Measurements from ENCODE around the gene GRIK2. TPM values are rescaled to one million over a fixed set of nuclear protein-coding genes. Genes with fewer than 3 reads are reported as not detected.

Gene GRIK2
- total RNA-seq, 2 experiments from 2014 or later = not detected

DNA sequence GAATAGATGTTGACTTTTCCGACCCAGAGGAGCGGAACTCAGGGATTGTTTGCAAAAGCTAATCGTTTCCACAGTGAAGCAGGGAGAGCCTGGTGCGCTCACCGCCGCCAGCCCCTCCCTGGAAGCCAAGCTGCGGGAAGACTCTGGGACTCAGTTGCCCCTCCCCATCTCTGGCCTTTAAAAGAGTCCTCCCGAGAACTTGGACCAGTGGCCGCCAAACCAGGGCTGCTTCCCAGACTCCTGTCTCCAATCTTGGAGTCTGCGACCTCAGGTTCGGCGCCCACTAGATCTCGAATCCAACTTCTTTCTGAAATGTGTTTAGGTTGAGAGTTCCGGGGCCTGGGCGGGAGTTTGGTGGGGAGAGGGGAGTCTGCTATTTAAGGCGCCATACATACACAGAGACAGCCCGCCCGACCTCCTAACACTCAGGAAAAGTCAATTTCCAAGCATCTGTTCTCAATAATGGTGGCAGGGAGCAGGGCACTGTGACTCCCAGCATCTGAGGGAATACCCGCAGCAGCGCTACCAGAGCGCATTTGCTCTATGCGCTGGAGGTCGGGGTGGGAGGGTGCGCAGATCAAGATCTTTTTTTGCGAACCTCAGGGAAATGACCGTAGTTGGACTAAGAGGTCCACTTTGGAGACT lies 800 bp upstream of the GRIK2 start:
- no peak overlapping the region for H3K4me3 Mint-ChIP-seq
- no peaks in the 10 kb centered on the region for H3K4me1 Mint-ChIP-seq (ENCODE audit: low read depth)
- POLR2A ChIA-PET = no interaction called here
- DNase-seq = no peak
- H3K9me3 Mint-ChIP-seq = no peaks in the 10 kb centered on the region
- H3K36me3 Mint-ChIP-seq = no peaks in the 10 kb centered on the region
- H3K27me3 Mint-ChIP-seq = peaks cover 30% of the 10 kb centered on the region
- CTCF ChIA-PET = no interaction called here
- intact Hi-C loops (cut with micrococcal nuclease) = no loop called here
- no peak overlapping the region for H3K27ac Mint-ChIP-seq

DNA sequence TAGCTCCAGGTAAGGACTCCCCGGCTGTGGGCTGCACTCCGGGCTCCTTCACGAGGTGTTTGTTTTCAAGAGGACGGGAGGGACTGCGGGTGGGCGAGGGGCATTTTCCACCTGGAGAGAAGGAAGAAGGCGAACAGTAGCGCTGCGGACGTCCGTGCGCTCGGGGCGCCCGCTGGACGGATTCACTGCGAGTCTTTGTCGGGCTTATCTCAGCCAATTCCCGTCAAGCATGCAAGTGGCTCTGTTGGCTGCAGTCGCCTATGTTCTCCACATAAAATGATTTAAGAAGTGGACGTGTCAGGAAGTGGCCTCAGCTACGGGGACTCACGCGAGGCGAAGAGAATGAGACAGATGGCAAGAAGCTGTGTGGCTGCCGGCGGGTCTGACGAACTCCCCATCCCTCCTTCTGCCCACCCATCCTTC lies 332 bp downstream of the GRIK2 start:
- Mint-ChIP-seq H3K4me1 (ENCODE audit: low read depth) (no peaks in the 10 kb centered on the region), H3K9me3 (peaks cover 4% of the 10 kb centered on the region), H3K4me3 (no peak overlapping the region), H3K27me3 (peaks cover 38% of the 10 kb centered on the region), H3K36me3 (peaks cover 3% of the 10 kb centered on the region), H3K27ac (no peak overlapping the region)
- no peak for DNase-seq
- intact Hi-C loops (cut with micrococcal nuclease) = no loop called here
- ChIA-PET POLR2A (no interaction called here), CTCF (no interaction called here)

DNA sequence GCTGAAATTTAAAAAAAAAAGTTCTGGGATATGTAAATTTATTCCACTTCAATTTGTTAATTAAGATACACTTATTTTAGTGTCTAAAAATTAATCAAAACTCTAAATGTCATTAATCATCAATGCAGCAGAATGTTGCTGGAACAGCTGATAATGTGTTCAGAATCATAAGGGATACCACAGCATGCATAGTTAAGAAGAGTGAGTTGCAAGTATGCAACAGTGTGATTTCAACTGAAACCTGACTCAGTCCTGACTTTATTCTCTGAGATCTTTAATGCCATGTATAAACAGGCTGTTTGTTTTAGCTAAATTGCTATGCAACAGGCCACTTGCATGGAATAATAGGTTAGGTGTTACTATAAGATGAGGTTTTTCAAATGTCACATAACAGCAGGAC lies 1.4 kb downstream of the GRIK2 start:
- H3K4me3 Mint-ChIP-seq = no peak overlapping the region
- H3K27ac Mint-ChIP-seq = no peak overlapping the region
- no peaks in the 10 kb centered on the region for H3K4me1 Mint-ChIP-seq (ENCODE audit: low read depth)
- peaks cover 4% of the 10 kb centered on the region for H3K9me3 Mint-ChIP-seq
- intact Hi-C loops (cut with micrococcal nuclease) = no loop called here
- H3K36me3 Mint-ChIP-seq = peaks cover 3% of the 10 kb centered on the region
- CTCF ChIA-PET = no interaction called here
- peaks cover 45% of the 10 kb centered on the region for H3K27me3 Mint-ChIP-seq
- POLR2A ChIA-PET = no interaction called here
- no peak for DNase-seq

DNA sequence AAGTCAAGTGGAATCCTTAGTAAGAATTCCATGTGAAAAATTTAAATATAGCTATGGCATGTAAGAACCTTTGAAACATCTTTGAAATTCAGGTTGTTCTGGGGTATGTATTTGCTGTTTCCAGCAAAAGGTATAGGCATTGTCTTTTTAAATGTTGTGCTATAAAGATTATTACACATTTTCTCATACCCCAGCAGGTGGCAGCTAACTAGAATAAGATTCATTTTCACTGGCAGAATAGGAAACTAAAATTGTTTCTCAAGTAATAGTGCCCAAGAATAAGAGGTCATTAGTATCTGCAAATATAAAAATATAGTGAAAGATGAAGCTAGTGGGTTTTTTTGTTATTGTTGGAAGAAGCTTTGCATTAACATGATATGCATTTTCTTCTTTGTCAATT lies 1.8 kb downstream of the GRIK2 start:
- ChIA-PET POLR2A (no interaction called here), CTCF (no interaction called here)
- no peak for DNase-seq
- intact Hi-C loops (cut with micrococcal nuclease) = no loop called here
- Mint-ChIP-seq H3K27ac (no peak overlapping the region), H3K27me3 (peaks cover 49% of the 10 kb centered on the region), H3K9me3 (peaks cover 4% of the 10 kb centered on the region), H3K4me1 (ENCODE audit: low read depth) (no peaks in the 10 kb centered on the region), H3K4me3 (no peak overlapping the region), H3K36me3 (peaks cover 3% of the 10 kb centered on the region)

DNA sequence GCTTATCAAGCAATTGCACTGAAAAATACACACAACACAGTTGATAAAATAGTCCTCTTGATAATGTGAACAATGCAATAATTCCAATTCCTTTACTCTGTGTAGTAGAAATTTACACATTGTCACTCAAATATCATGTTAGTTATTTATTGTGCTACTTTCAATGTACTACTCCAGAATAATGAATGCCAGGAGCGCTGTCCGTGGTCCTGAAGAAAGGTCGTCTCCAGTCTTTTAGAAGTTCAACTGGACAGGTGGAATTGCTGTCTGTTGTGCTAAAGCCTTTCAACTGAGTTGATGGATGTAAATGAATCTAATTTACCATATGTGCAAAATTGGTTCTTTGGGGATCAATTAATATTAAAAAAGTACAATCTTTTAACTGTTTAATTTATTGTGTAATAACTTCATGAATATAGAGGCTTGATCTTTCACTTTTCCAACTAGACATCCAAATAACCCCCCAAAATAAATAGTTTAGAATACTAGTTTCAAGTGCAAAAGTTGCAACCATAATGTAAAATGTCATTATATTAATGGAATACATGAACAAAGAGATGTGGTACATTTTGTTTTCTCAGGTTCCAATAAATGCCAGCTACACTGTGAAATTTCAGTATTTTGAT lies 3.2 kb downstream of the GRIK2 start:
- H3K9me3 Mint-ChIP-seq = peaks cover 4% of the 10 kb centered on the region
- intact Hi-C loops (cut with micrococcal nuclease) = no loop called here
- H3K4me1 Mint-ChIP-seq (ENCODE audit: low read depth) = no peaks in the 10 kb centered on the region
- no peak overlapping the region for H3K4me3 Mint-ChIP-seq
- peak; percentile 45 for DNase-seq
- no peak overlapping the region for H3K27ac Mint-ChIP-seq
- CTCF ChIA-PET = no interaction called here
- peaks cover 54% of the 10 kb centered on the region for H3K27me3 Mint-ChIP-seq
- H3K36me3 Mint-ChIP-seq = peaks cover 3% of the 10 kb centered on the region
- POLR2A ChIA-PET = no interaction called here

DNA sequence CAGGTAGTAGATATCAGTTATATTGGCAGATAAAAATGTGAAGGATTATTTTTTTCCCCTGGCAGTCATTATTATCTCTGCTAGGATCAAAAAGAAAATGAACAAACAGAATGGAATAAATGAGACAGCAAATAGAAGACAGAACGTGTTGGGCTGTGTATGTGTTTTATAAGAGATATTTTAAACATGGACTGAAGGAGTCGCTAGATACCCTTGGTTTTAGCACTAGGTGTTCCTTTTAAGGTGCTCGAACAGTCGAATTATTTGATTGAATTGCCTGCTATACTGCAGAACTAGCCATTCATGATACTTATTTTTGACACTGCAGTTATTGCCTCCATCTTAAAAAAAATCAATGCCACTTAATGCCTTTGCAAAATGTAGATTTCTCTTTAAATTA lies 3.7 kb downstream of the GRIK2 start:
- intact Hi-C loops (cut with micrococcal nuclease) = no loop called here
- Mint-ChIP-seq H3K9me3 (peaks cover 4% of the 10 kb centered on the region), H3K4me3 (no peak overlapping the region), H3K4me1 (ENCODE audit: low read depth) (no peaks in the 10 kb centered on the region), H3K27me3 (peaks cover 54% of the 10 kb centered on the region), H3K36me3 (peaks cover 3% of the 10 kb centered on the region), H3K27ac (no peak overlapping the region)
- ChIA-PET CTCF (no interaction called here), POLR2A (no interaction called here)
- no peak for DNase-seq

DNA sequence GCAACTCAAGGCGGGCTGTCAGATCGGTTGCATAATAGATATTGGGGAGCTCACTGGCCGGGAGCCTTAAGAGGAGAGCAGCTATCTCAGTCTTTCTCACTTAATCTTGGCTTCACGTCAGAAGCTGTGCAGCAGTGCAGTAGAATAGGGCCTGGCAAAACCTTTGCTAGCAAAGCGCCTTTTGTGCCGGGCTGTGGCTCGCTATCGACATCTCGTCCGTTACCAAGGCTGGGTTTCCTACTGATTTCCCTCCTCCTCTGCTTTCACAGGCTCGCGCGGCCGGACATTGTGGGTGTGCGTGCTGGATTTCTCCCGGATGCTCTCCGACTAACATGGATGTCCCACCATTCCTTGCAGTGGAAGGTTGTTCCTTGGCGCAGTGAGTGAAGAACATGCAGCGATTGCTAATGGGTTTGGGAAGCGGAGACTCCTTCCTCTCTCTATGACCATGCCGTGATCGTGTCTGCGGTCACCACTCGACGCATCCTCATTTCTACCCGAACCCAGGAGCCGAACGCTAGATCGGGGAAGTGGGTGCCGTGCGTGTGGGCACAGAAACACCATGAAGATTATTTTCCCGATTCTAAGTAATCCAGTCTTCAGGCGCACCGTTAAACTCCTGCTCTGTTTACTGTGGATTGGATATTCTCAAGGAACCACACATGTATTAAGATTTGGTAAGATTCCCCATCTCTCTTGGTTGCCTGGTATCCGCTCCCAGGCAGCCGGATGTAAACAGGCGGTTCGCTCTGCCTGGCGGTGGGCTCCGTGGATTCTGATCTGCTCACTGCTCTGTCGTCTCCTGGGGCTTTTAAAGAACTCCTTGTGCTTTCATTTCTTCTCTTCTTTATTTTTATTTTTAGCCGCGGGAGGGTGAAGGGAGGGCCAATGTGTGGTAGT lies 5.5 kb downstream of the GRIK2 start:
- H3K4me3 Mint-ChIP-seq = no peak overlapping the region
- POLR2A ChIA-PET = no interaction called here
- CTCF ChIA-PET = no interaction called here

DNA sequence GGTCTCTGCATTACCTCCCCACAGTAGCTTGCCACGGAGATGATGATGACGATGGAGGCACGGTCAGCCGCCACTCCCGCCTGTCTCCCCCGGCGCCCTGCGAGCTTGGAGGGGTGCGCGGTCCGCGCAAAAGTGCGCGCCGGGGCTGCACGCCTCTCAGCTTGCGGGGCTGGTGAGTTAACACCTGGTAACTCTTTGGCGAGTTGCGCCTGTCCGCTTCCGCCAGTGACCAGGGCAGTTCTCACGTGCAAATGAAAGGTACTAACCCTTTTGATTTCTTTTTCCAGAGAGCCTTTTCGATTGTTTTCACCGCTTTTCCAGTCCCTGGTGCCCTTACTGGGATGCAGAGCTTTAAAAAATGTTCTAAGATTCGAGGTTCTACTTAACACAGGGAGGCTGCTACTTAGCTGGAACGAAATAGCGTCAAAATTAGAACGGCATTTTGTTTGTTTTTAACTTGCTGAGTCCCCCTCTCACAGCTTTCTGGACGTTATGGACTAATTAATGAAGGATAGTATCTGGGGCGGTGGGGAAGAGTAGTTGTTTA lies 6.2 kb downstream of the GRIK2 start:
- no peak overlapping the region for H3K27ac Mint-ChIP-seq
- intact Hi-C loops (cut with micrococcal nuclease) = loop anchor here (5.0 kb wide), 1 partner anchor 932 kb away; no protein-coding TSS in a partner anchor

More for the DNA sequence above, 5.5 kb downstream of the GRIK2 start:
- intact Hi-C loops (cut with micrococcal nuclease) = no loop called here
- Mint-ChIP-seq H3K4me1 (ENCODE audit: low read depth) (no peaks in the 10 kb centered on the region), H3K27me3 (peaks cover 53% of the 10 kb centered on the region), H3K27ac (no peak overlapping the region), H3K9me3 (peaks cover 5% of the 10 kb centered on the region), H3K36me3 (peaks cover 3% of the 10 kb centered on the region)
- no peak for DNase-seq

DNA sequence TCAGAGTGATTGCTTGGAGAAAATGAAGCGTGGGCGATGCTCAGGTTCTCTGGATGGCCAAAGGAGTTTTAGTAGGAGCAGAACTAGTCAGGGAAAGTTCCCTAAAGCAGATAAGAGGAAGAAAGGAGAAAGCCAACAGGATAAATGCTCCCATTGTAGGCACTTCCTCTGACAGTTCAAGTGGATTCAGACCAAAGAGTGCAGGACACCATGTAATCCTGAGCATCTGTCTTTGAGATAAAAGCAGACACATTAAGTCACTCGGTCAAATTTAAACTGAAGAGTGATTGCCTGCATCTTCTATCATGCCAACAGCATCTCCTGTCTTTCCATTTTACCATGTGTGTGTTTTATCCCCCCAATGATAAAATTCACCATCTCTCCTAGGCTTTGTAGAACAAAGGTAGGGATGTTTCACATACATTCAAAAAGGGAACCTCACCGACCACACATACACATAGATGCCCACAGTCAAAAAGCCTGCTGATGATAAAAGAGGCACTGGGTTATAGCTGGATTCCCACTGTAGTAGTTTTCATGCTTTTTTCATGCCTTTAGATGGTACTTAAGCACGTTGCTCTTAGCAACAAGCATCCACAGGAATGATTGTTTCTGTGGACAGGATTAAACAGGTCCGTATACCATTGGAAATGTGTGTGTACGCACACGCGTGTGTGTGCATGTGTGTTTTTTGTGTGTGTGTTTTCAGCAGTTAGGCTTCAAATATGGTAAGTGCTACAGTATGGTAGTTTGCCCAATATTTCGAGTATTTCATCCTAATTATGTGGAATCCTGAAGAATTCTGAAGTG lies 7.0 kb downstream of the GRIK2 start:
- ChIA-PET POLR2A (no interaction called here), CTCF (no interaction called here)
- Mint-ChIP-seq H3K36me3 (peaks cover 3% of the 10 kb centered on the region), H3K4me3 (no peak overlapping the region), H3K27ac (no peak overlapping the region), H3K9me3 (peaks cover 6% of the 10 kb centered on the region), H3K27me3 (peaks cover 47% of the 10 kb centered on the region), H3K4me1 (ENCODE audit: low read depth) (no peaks in the 10 kb centered on the region)
- intact Hi-C loops (cut with micrococcal nuclease) = loop anchor here (5.0 kb wide), 1 partner anchor 933 kb away; no protein-coding TSS in a partner anchor
- no peak for DNase-seq

More for the DNA sequence above, 6.2 kb downstream of the GRIK2 start:
- H3K4me3 Mint-ChIP-seq = no peak overlapping the region
- H3K4me1 Mint-ChIP-seq (ENCODE audit: low read depth) = no peaks in the 10 kb centered on the region
- no peak for DNase-seq
- H3K27me3 Mint-ChIP-seq = peaks cover 47% of the 10 kb centered on the region
- ChIA-PET POLR2A (no interaction called here), CTCF (no interaction called here)
- peaks cover 3% of the 10 kb centered on the region for H3K36me3 Mint-ChIP-seq
- peaks cover 6% of the 10 kb centered on the region for H3K9me3 Mint-ChIP-seq

DNA sequence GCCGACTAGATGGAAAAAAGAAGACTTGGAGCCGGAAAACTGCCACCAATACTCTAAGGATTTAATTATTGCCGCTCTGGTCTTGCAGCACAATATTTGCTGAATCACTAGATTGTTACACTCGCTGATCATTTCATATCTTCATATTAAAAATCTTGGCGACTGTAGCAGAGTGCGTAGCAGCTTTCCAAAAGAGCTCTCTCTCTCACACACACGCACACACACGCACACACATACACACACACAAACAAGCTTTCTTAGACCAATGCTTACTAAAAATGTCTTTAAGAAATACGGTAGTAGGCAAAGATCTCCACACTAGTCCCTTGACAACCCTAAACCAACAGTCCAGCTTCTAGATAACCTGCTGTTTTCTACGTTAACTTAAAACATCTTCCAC lies 7.7 kb downstream of the GRIK2 start:
- H3K36me3 Mint-ChIP-seq = peaks cover 3% of the 10 kb centered on the region
- no peak overlapping the region for H3K4me3 Mint-ChIP-seq
- peaks cover 47% of the 10 kb centered on the region for H3K27me3 Mint-ChIP-seq
- peaks cover 6% of the 10 kb centered on the region for H3K9me3 Mint-ChIP-seq
- ChIA-PET CTCF (no interaction called here), POLR2A (no interaction called here)
- no peaks in the 10 kb centered on the region for H3K4me1 Mint-ChIP-seq (ENCODE audit: low read depth)
- intact Hi-C loops (cut with micrococcal nuclease) = loop anchor here (5.0 kb wide), 1 partner anchor 934 kb away; no protein-coding TSS in a partner anchor
- no peak for DNase-seq
- no peak overlapping the region for H3K27ac Mint-ChIP-seq

DNA sequence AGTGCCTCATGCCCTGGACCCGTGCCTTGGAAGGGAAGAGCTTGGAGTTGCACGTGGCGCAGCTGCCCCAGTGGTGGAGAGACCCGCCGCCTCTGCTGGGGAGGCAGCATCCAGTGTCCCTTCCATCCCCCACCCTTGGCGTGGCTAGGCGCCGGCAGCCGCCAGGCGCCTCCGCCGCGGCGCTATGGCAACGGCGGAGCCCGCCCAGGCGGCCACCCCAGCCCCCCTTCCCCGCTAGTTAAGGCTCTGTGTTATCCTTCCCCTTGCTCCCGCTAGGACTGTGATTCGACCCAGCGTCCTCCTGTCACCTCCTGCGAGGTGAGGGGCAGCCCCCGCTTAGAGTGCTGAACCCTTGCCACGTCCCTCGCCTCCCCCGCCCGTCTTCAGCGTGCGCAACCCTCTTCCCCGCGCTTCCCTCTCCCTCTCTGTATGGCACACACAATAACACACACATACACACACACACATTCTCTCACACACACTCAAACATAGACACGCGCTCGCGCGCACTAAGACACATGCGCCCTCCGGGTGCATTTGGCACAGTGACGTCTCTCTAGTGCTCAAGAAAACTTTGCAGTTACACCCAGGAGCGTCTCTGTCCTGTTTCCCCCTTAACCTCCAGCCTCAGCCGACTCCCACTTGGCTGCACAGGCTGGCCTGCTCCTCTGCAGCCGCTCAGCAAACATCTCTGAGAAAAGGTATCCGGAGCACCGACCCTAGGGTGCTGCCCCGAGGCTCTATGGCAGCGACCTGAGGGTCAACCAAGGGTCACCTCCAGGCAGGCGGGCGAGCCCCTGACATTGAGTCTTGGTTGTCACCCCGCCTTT lies 8.5 kb downstream of the GRIK2 start:
- no peak for DNase-seq
- Mint-ChIP-seq H3K36me3 (peaks cover 3% of the 10 kb centered on the region), H3K4me3 (no peak overlapping the region), H3K9me3 (peaks cover 6% of the 10 kb centered on the region), H3K27me3 (peaks cover 47% of the 10 kb centered on the region), H3K4me1 (ENCODE audit: low read depth) (no peaks in the 10 kb centered on the region), H3K27ac (no peak overlapping the region)
- intact Hi-C loops (cut with micrococcal nuclease) = loop anchor here (5.0 kb wide), 1 partner anchor 935 kb away; no protein-coding TSS in a partner anchor
- POLR2A ChIA-PET = no interaction called here
- CTCF ChIA-PET = no interaction called here
